Motor neuron (in vitro differentiated cells): ENCODE results near the gene LNX1. TPM values are rescaled to one million over a fixed set of nuclear protein-coding genes. Genes with fewer than 3 reads are reported as not detected.

Source experiments
- ATAC-seq, 8 experiments: fragments of 200-7000 bp; cut with Tn5 transposase; replicated peaks in 6 of 8; 2 replicates each; pipeline ENCODE4 v1.8.0; 2021; ENCODE audit warnings: mild to moderate bottlenecking in 8 of 8, moderate library complexity in 8 of 8
- H3K27ac ChIP-seq, 2 donors: fragments of 250-450 bp; sonication (Bioruptor Pico); 2 replicates each; pipeline ENCODE4 v1.9.0; 2021; ENCODE audit warnings: antibody characterized with exemption in 2 of 2, mild to moderate bottlenecking in 2 of 2, moderate library complexity in 1 of 2
- H3K4me1 ChIP-seq, 2 donors: fragments of 250-450 bp; sonication (Bioruptor Pico); replicated peaks in 1 of 2; 2 replicates each; pipeline ENCODE4 v1.6.1; 2021; ENCODE audit warnings: antibody characterized with exemption in 2 of 2, mild to moderate bottlenecking in 2 of 2, moderate library complexity in 1 of 2
- H3K4me3 ChIP-seq, 5 donors: fragments of 250-450 bp; sonication (Bioruptor Pico); 2 replicates each; pipeline ENCODE4 v1.9.0; 2021; ENCODE audit warnings: antibody characterized with exemption in 5 of 5, mild to moderate bottlenecking in 5 of 5, moderate library complexity in 4 of 5
- WGBS, 10 experiments: fragments of 450-650 bp; shearing (Covaris generic); methylation state at CpG; one replicate each; pipeline ENCODE4 v1.0.0; 2022; 5-methylcytosine and 5-hydroxymethylcytosine counted together
- in situ Hi-C, 9 experiments: fragments of 400-800 bp; cut with MboI; loops; one replicate each; pipeline ENCODE4 v1.15.0; 2021; ENCODE audit warnings: low sequenced_read_pairs in 9 of 9, low pct_unique_long_range_greater_than_20kb in 2 of 9; ENCODE audit not compliant: unreplicated experiment in 9 of 9
- total RNA-seq, 8 experiments: library from RNA; unstranded; fragments of 300-600 nt; gene quantifications; 2 replicates each; pipeline versions ENCODE4 v1.2.3 to v1.2.4, GENCODE V29; 2022

The LNX1 gene
- total RNA-seq, 8 experiments from 2014 or later = 0.64 to 18.7 (median 2.2) TPM

DNA sequence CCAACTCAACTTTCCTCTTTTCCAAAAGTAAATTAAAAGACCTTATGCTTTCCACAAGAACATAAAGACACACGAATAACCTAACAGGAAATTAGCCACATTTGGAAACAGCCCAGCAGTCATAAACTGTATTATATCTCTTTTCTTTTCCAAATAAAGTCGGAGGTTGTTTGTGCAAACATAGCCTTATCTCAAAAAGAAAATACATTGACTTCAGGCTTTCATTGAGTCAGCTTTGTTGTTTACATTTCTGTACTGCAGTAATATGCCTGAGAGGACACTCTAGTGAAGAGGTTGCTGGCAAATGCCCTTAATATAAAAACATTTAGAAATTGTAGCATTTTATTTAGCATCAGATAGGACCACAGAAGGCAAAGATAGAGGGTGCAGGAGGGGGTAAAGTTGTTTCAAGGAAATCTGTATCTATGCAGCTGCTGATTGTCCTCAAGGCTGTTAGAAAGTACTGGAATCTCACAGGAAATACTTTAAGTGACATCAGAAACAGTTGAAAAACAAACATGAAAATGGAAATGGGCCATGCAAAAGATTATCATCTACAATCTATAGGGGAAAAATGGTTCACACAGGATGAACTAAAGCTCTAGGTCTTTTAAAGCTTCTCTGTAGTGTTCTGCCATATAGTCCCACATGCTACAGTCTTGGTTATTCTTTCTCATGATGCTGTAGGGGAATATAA lies 14.5 kb downstream of the LNX1 start:
- Histone ChIP-seq H3K27ac (no peak overlapping the region), H3K4me1 (no peaks in the 10 kb centered on the region), H3K4me3 (no peak overlapping the region)
- peak in 1 of 8 experiments; percentile 13 for ATAC-seq
- 0 to 85% (median 29%) methylated on average over 1 to 2 of the region's 2 CpGs; no CpG with 5 or more reads in 1 of the 10 experiments for WGBS, 10 experiments
- in situ Hi-C loops = no loop called here

DNA sequence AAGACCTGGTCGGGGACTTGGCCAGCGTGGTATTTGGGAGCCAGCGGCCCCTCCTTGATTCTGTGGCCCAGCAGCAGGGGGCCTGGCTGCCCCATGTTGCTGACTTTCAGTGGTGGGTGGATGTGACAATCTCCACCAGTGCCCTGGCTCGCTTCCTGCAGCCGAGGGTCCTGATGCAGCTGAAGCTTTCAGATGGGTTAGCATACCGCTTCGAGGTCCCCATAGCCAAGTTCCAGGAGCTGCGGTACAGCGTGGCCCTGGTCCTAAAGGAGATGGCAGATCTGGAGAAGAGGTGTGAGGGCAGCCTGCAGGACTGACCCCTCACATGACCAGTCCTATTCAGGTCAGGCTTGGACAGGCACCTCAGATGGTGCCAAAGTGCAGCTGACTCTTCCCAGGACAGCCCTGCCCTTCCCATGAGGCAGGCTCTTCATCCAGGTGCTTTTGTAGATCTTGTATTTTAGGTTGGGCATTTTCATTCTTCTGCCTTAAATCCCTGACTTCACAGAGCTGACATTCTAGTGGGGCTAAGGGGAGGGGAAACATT lies 15.1 kb downstream of the LNX1 start:
- Histone ChIP-seq H3K4me3 (no peak overlapping the region), H3K4me1 (no peaks in the 10 kb centered on the region), H3K27ac (no peak overlapping the region)
- 100% methylated on average over 3 of the region's 9 CpGs; no CpG with 5 or more reads in 9 of the 10 experiments for WGBS, 10 experiments
- ATAC-seq = no peak
- in situ Hi-C loops = no loop called here

DNA sequence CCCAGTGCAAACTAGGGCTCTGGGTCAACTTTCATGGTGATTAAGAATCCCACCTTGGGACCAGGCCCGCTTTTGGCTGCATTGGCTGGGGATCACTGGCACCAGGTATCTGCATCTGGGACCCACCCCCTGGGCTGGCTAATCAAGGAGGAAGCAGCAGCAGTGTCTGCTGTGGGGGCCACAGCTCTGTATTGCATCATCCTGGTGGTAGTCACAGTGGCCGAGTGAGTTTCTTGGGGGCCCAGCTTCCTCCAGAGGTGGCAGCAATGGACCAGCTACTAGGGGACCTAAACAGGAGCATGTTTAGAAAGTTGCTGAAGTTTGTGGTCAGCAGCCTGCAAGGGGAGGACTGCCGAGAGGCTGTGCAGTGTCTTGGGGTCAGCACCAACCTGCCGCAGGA lies 15.7 kb downstream of the LNX1 start:
- 60 to 100% (median 100%) methylated on average over 1 to 2 of the region's 4 CpGs; no CpG with 5 or more reads in 4 of the 10 experiments for WGBS, 10 experiments
- in situ Hi-C loops = no loop called here

DNA sequence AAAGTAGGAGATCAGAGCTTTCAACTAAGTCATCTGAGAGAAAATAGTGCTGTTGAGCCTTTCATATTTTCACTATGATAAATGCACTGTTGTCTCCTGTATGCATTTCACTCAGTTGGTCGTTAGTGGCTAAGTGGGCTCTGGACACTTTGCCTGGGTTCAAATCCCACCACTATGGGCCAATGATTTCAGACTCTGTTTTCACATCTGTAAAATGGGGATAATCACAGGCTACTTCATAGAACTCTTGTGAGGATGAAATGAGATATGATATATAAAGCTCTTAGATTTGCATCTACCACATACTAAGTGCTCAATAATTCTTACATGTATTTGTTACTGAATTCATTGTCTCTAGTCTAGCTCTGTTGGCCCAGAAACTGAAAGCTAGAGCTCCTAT lies 16.8 kb downstream of the LNX1 start:
- 60 to 100% (median 86%) methylated on average over 1 of the region's 1 CpG; no CpG with 5 or more reads in 3 of the 10 experiments for WGBS, 10 experiments
- no peaks in the 10 kb centered on the region for H3K4me1 ChIP-seq
- H3K27ac ChIP-seq = no peak overlapping the region
- in situ Hi-C loops = no loop called here
- H3K4me3 ChIP-seq = no peak overlapping the region
- ATAC-seq = no peak

More for the DNA sequence above, 15.7 kb downstream of the LNX1 start:
- Histone ChIP-seq H3K4me3 (no peak overlapping the region), H3K4me1 (no peaks in the 10 kb centered on the region), H3K27ac (no peak overlapping the region)
- ATAC-seq = no peak

DNA sequence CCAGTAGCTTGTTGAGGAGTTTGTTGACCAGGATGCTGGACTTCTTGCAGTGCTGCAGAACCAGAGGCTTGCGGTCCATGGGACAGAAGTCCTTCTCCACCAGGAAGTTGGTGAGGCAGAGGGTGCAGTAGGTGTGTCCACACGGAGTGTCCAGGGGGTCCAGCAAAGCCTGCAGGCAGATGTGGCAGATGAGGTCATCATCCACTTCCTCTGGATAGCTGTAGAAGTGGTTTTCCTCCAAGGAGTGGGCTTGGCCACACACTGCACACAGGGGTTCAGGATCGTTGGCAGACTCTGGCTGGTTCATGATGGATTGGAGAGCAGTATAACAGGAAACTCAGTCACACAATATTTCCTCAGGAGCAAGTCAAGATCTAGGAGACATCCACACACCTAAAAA lies 17.6 kb downstream of the LNX1 start:
- no peak overlapping the region for H3K27ac ChIP-seq
- H3K4me1 ChIP-seq = no peaks in the 10 kb centered on the region
- no CpG with 5 or more reads among the region's 3 CpGs for WGBS, 10 experiments
- ATAC-seq = no peak
- in situ Hi-C loops = no loop called here
- H3K4me3 ChIP-seq = no peak overlapping the region

DNA sequence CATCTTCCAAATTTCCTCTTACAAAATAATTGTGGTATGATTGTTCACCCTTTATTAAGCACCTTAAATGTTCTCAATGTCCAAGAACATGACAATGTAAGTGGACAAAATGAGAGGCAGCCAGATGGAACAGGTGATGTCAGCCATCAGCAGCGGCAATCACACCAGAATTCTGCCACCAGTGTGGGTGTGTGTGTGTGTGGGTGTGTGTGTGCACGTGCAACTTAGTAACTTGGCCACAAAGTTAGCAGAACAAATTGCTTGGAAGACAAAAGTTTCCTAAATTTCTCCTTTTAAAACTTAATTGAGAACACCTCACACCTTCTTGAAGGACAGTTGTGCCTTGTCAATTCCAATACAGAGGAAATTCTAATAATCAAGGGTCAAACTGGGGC lies 18.7 kb downstream of the LNX1 start:
- Histone ChIP-seq H3K4me3 (no peak overlapping the region), H3K27ac (no peak overlapping the region), H3K4me1 (no peaks in the 10 kb centered on the region)
- in situ Hi-C loops = no loop called here
- ATAC-seq = no peak
- WGBS, 10 experiments = 14 to 83% (median 63%) methylated on average over 1 to 2 of the region's 2 CpGs; no CpG with 5 or more reads in 5 of the 10 experiments

DNA sequence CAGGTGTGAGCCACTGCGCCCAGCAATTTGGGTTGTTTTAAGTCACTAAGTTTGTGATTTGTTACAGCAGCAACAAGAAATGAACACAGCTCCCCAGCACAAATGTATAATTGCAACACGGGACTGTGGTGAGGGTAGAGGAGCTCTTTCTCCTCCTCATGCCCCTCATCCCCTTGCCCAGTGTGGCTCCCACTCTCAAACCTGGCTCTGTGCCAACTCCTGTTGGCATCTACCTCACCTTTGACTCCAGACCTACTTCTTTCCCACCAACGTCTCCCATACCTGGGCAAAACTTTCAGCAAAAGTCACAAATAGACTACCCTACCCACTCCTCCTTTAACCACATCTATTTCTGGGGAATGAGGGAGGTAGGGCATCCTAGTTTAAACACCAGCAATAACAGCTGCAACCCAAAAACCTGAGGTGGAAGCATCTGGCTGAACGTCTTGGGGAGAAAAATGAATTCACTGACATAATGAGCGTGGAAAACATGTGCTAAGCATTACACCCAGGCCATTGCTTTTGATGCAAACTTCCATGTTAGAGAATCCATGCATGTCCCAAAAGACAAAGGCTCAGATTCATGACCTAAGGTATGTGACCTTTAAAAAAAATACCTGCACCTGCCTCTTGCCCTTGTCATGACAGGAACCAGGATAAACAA lies 19.2 kb downstream of the LNX1 start:
- WGBS, 10 experiments = 43 to 100% (median 96%) methylated on average over 1 to 5 of the region's 5 CpGs; no CpG with 5 or more reads in 2 of the 10 experiments
- in situ Hi-C loops = no loop called here
- ATAC-seq = no peak
- Histone ChIP-seq H3K4me1 (no peaks in the 10 kb centered on the region), H3K4me3 (no peak overlapping the region), H3K27ac (no peak overlapping the region)

DNA sequence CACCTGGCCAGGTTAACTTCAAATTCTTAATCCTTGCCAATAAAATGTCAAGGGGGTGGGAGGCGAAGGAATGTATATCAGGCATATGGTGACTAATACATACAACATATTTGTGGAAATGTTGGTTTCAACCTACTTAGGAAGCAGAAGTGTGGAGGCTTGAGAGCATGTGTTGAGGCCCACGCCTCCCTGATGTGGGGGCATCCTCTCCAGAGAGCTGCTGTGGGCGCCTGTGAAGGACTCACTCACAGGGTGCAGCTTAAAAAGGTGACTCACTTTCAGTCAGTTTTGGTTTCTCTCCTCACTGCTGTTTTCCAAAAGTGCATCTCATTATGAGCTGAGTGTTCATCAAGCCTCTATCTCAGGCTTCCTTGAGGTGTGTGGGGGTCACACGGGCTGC lies 27.5 kb downstream of the LNX1 start:
- H3K27ac ChIP-seq = no peak overlapping the region
- no peak overlapping the region for H3K4me3 ChIP-seq
- 24 to 100% (median 82%) methylated on average over 2 to 4 of the region's 4 CpGs; no CpG with 5 or more reads in 7 of the 10 experiments for WGBS, 10 experiments
- no peaks in the 10 kb centered on the region for H3K4me1 ChIP-seq
- in situ Hi-C loops = no loop called here
- ATAC-seq = peak in 2 of 8 experiments; percentile 72 to 80

DNA sequence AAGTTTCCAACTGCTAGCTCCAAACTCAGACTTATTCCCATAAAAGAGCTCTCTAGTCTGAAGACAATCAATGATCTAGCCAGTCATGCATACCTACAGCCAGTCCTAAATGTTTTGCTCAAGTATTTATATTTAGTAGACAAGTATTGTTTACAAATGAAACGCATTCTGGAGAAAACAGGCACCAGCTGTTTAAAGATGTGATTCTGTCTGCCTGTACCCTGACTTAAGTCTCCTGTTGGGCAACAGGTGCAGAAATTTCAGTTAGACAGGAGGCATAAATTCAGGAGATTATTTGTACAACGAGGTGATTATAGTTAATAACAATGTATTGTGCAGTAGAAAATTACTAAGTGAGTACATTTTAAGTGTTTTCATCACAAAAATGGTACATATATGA lies 28.9 kb downstream of the LNX1 start:
- peaks cover 3 to 6% of the 10 kb centered on the region in 2 donors for H3K4me1 ChIP-seq
- WGBS, 10 experiments = 58 to 93% (median 82%) methylated on average over 1 to 2 of the region's 2 CpGs; no CpG with 5 or more reads in 2 of the 10 experiments
- ATAC-seq = no peak
- H3K4me3 ChIP-seq = no peak overlapping the region
- no peak overlapping the region for H3K27ac ChIP-seq
- in situ Hi-C loops = no loop called here

DNA sequence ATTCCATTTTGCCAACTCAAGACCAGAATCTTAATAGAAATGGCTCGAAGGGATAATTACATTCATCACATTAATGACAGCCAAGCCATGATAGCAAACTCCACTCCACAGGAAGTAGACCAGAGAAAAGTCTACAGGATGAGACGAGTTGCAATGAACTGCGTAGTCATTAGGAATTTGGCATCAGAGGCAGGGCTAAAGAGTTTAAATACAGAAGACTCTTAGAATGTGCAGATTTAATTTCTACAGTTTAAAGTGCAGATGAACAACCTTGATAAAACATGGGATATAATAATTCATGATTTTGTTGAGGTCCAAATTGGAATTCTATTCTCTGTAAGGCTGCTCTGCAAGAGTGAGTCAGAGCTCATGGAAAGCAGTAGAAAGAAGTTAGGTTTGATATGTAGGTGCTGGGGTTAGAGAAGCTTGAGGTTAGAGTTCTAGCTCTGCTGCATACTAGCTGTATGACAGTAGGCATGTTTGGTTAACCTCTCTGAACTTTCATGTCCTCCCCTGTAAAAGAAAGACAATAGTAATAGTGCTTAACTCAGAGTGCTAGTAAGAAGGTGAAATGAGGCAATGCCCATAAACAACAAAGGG lies 32.2 kb downstream of the LNX1 start:
- no peak overlapping the region for H3K4me3 ChIP-seq
- WGBS, 10 experiments = 46 to 100% (median 85%) methylated on average over 1 to 3 of the region's 3 CpGs; no CpG with 5 or more reads in 1 of the 10 experiments
- no peak overlapping the region for H3K27ac ChIP-seq

DNA sequence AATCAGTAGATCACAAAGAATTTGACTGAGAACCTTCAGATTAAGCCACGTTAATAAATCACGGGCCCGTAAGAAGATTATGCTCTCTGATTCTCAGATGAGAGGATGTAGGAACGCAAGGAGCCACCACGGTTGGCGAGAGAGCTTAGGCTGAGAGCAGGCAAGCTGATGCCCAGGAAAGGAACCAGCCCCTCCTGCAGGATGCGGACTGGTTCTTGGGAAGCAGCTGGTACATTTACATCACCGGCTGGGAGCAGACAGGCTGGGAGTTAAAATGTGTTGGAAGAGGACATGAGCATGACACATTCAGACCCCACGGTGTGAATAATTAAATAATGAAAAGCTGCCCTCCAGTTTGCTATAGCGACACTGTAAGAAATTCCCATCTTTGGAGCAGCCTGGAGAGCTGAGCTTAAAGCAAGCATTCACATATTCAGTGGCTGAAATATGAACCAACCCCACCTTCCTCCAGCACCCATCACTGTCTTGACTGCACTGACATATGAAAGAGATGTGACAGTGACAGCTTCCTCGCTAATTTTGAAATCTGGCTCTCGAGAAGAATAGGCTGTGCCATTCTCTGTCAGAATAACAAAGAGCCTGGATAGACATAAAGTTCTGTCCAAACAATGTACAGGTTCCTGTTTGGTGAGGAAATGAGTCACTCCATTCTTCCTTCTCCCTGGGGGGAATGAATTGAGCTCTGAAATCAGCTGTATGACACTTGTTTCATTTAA lies 33.1 kb downstream of the LNX1 start:
- ATAC-seq = peak; percentile 48 to 95 (median 85)
- Histone ChIP-seq H3K4me1 (peaks cover 3 to 6% of the 10 kb centered on the region in 2 donors), H3K4me3 (no peak overlapping the region), H3K27ac (no peak overlapping the region)
- WGBS, 10 experiments = 0 to 77% (median 50%) methylated on average over 2 to 12 of the region's 12 CpGs; no CpG with 5 or more reads in 1 of the 10 experiments
- in situ Hi-C loops = no loop called here

More for the DNA sequence above, 32.2 kb downstream of the LNX1 start:
- no peak for ATAC-seq
- in situ Hi-C loops = no loop called here
- peaks cover 3 to 6% of the 10 kb centered on the region in 2 donors for H3K4me1 ChIP-seq

DNA sequence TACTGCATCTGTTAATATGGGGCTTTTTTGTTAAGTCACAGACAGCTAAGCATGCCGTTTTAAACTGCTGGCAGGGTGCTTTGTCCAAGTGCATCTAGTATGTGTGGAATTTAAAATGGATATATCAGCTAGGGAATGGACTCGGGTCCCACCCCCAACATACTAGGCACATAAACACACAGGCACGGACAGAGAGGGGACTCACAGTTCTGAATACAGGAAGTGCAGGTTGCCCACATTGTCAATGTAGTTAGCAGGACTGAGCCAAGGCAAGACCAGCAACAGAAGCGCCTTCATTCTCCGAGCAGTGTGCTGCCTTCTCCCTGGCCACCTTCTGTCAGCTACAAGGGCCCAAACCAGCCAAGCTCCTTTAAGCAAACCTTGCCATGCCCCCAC lies 33.6 kb downstream of the LNX1 start:
- Histone ChIP-seq H3K27ac (no peak overlapping the region), H3K4me3 (no peak overlapping the region), H3K4me1 (peaks cover 3 to 6% of the 10 kb centered on the region in 2 donors)
- peak in 6 of 8 experiments; percentile 11 to 62 (median 36) for ATAC-seq
- WGBS, 10 experiments = 0 to 67% (median 32%) methylated on average over 1 to 5 of the region's 5 CpGs; no CpG with 5 or more reads in 4 of the 10 experiments
- in situ Hi-C loops = no loop called here
